Smooth muscle cell (in vitro differentiated cells): ENCODE results near the gene GMDS. TPM values are rescaled to one million over a fixed set of nuclear protein-coding genes. Genes with fewer than 3 reads are reported as not detected.

Experiments
- DNase-seq: peaks from one replicate; lab custom pipeline; 2025; ENCODE audit not compliant: unreplicated experiment; lab: John Stamatoyannopoulos, UW
- H2AFZ ChIP-seq: fragments of 200-600 bp; sonication (generic); 2 replicates; pipeline ENCODE4 v1.6.0; 2016; ENCODE audit warnings: antibody characterized with exemption, low read depth, mild to moderate bottlenecking
- H3F3A ChIP-seq: fragments of 200-600 bp; sonication (generic); 2 replicates; pipeline ENCODE4 v1.6.0; 2017; ENCODE audit warnings: antibody characterized with exemption, low read depth
- H3K27ac ChIP-seq: fragments of 200-600 bp; sonication (generic); 2 replicates; pipeline ENCODE4 v1.5.1; 2016; ENCODE audit warnings: low read depth, mild to moderate bottlenecking
- H3K27me3 ChIP-seq: fragments of 200-600 bp; sonication (generic); 2 replicates; pipeline ENCODE4 v1.6.1; 2016; ENCODE audit warnings: low read depth, mild to moderate bottlenecking
- H3K36me3 ChIP-seq: fragments of 200-600 bp; sonication (generic); 2 replicates; pipeline ENCODE4 v1.5.1; 2016; ENCODE audit warnings: low read depth
- H3K4me1 ChIP-seq: fragments of 200-600 bp; sonication (generic); 2 replicates; pipeline ENCODE4 v1.5.1; 2016; ENCODE audit warnings: low read depth
- H3K4me2 ChIP-seq: fragments of 200-600 bp; sonication (generic); 2 replicates; pipeline ENCODE4 v1.6.0; 2016; ENCODE audit warnings: mild to moderate bottlenecking
- H3K4me3 ChIP-seq: fragments of 200-600 bp; sonication (generic); 2 replicates; pipeline ENCODE4 v1.5.1; 2016; ENCODE audit warnings: mild to moderate bottlenecking
- H3K79me2 ChIP-seq: fragments of 200-600 bp; sonication (generic); 2 replicates; pipeline ENCODE4 v1.6.0; 2016; ENCODE audit warnings: low read depth, mild to moderate bottlenecking
- H3K9ac ChIP-seq: fragments of 200-600 bp; sonication (generic); 2 replicates; pipeline ENCODE4 v1.6.0; 2016; ENCODE audit warnings: low read depth
- H3K9me3 ChIP-seq: fragments of 200-600 bp; sonication (generic); replicated peaks from 2 replicates; pipeline ENCODE4 v1.5.1; 2016; ENCODE audit warnings: low read depth
- H4K20me1 ChIP-seq: fragments of 200-600 bp; sonication (generic); 2 replicates; pipeline ENCODE4 v1.6.0; 2016; ENCODE audit warnings: low read depth
- CTCF ChIP-seq: fragments of 200-600 bp; sonication (generic); IDR thresholded peaks from 2 replicates; pipeline ENCODE4 v1.5.1; 2017; ENCODE audit warnings: borderline replicate concordance, mild to moderate bottlenecking, antibody characterized with exemption; ENCODE audit not compliant: insufficient read depth, poor library complexity, severe bottlenecking
- WGBS: methylation state at CpG from one replicate; pipeline ENCODE4 v1.1.7; 2016; ENCODE audit warnings: low lambda C conversion rate; 5-methylcytosine and 5-hydroxymethylcytosine counted together
- polyA plus RNA-seq: library from polyadenylated mRNA; unstranded; fragments of >200 nt; fragmentation: Nextera tagmentation; extraction: Ambion mirVana; gene quantifications from 2 replicates; pipeline ENCODE4 v1.2.1, GENCODE V29; 2016
- total RNA-seq: library from RNA; depleted of rRNA; stranded (reverse); fragments of >200 nt; gene quantifications from 2 replicates; pipeline ENCODE4 v1.2.3, GENCODE V29; 2014

The GMDS gene
- total and polyA plus RNA-seq, 2 experiments from 2014 or later = 3.7 to 8.5 TPM

GRCh38 chr6:2038092-2038491, 207.3 kb downstream of the GMDS start:
- no peaks in the 10 kb centered on the region for H3K4me1 ChIP-seq
- H3K9ac ChIP-seq = no peak overlapping the region
- H3F3A ChIP-seq = no peaks in the 10 kb centered on the region
- no peak overlapping the region for H3K4me3 ChIP-seq
- H3K27ac ChIP-seq = no peak overlapping the region
- WGBS = 26% methylated on average over 8 of the region's 8 CpGs
- H3K79me2 ChIP-seq = no peaks in the 10 kb centered on the region
- H3K27me3 ChIP-seq = peaks cover 10% of the 10 kb centered on the region
- no peaks in the 10 kb centered on the region for H3K36me3 ChIP-seq
- H2AFZ ChIP-seq = peak overlapping the region; percentile 61
- H3K9me3 ChIP-seq = no peaks in the 10 kb centered on the region
- no peak for DNase-seq
- peak overlapping the region; percentile 47 for H3K4me2 ChIP-seq
- TF ChIP-seq CTCF = no peak
- H4K20me1 ChIP-seq = no peaks in the 10 kb centered on the region

GRCh38 chr6:2037237-2037926, 208.0 kb downstream of the GMDS start:
- peaks cover 7% of the 10 kb centered on the region for H3K27me3 ChIP-seq
- no peak overlapping the region for H3K9ac ChIP-seq
- H3K4me3 ChIP-seq = no peak overlapping the region
- no peaks in the 10 kb centered on the region for H4K20me1 ChIP-seq
- no peaks in the 10 kb centered on the region for H3K36me3 ChIP-seq
- peak; percentile 11 for TF ChIP-seq CTCF
- no peaks in the 10 kb centered on the region for H3F3A ChIP-seq
- H3K9me3 ChIP-seq = no peaks in the 10 kb centered on the region
- H3K79me2 ChIP-seq = no peaks in the 10 kb centered on the region
- no peak overlapping the region for H2AFZ ChIP-seq
- H3K4me2 ChIP-seq = peak overlapping the region; percentile 47
- 82% methylated on average over 10 of the region's 10 CpGs for WGBS
- H3K4me1 ChIP-seq = no peaks in the 10 kb centered on the region
- no peak overlapping the region for H3K27ac ChIP-seq
- DNase-seq = no peak

GRCh38 chr6:2036710-2037023, 208.7 kb downstream of the GMDS start:
- no peaks in the 10 kb centered on the region for H4K20me1 ChIP-seq
- H3F3A ChIP-seq = no peaks in the 10 kb centered on the region
- 59% methylated on average over 6 of the region's 6 CpGs for WGBS
- H3K27me3 ChIP-seq = peaks cover 5% of the 10 kb centered on the region
- DNase-seq = no peak
- no peak overlapping the region for H3K9ac ChIP-seq
- no peaks in the 10 kb centered on the region for H3K79me2 ChIP-seq
- no peak for TF ChIP-seq CTCF
- H2AFZ ChIP-seq = no peak overlapping the region
- H3K4me3 ChIP-seq = no peak overlapping the region
- no peaks in the 10 kb centered on the region for H3K4me1 ChIP-seq
- no peak overlapping the region for H3K4me2 ChIP-seq
- no peak overlapping the region for H3K27ac ChIP-seq
- H3K9me3 ChIP-seq = no peaks in the 10 kb centered on the region
- no peaks in the 10 kb centered on the region for H3K36me3 ChIP-seq
